GM19395 (cell line): Measurements from ENCODE around the gene GARS1.
"Not testable (repeated sequence)": the region's sequence is repeated elsewhere in the genome, so short reads cannot be mapped to it uniquely, and the experiment has no call there.

Source experiments
- ATAC-seq: cut with Tn5 transposase; IDR thresholded peaks from one replicate; pipeline ENCODE4 v1.9.1; 2021; ENCODE audit warnings: mild to moderate bottlenecking, moderate library complexity; ENCODE audit not compliant: unreplicated experiment

The GARS1 gene

GRCh38 chr7:30618080-30618676, 23.5 kb downstream of the GARS1 start:
- no peak for ATAC-seq

DNA sequence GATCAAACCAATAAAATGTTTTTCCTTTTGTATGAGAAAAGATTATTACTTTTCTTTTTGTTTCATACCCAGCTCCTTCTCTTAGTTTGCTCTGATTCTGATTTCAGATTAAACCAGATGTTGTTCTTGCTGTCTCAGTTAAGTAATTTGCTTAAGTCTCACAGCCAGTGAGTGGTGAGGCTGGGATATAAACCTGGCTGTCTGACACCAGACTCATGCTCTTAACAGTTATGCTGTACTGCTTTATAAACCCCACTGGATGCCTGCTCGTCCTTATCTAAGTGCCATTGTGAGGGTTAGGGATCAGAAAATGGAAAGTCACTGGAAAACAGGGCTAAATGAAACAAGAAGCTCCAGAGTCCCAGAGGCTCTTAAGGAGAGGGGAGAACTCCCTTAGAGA, 24.3 kb downstream of the GARS1 start:
- no peak for ATAC-seq

DNA sequence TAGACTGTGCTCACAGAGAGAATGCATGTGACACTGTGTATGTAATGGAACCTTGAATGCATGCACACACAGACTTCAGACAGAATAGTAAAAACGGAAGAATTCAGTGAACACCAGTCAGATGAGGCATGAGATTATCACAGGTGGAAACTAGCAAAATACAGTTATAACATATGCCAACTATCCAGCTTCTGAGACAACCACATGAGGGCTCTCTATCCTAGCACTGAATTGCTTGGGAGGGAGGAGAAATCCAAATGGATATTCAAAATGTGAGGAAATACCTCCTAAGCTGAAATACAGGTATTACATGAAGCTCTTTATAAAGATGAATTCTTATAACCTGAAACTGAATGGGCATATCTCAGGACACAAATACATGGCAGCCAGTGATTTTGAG, 30.6 kb downstream of the GARS1 start:
- ATAC-seq: no peak

GRCh38 chr7:30627026-30627425, 32.3 kb downstream of the GARS1 start:
- ATAC-seq: no peak

- peak; percentile 68 for ATAC-seq
These were observed 36.3 kb downstream of the GARS1 start for GRCh38 chr7:30630986-30631385.

- no peak for ATAC-seq
These were observed 38.5 kb downstream of the GARS1 start for GRCh38 chr7:30633223-30633622.

DNA sequence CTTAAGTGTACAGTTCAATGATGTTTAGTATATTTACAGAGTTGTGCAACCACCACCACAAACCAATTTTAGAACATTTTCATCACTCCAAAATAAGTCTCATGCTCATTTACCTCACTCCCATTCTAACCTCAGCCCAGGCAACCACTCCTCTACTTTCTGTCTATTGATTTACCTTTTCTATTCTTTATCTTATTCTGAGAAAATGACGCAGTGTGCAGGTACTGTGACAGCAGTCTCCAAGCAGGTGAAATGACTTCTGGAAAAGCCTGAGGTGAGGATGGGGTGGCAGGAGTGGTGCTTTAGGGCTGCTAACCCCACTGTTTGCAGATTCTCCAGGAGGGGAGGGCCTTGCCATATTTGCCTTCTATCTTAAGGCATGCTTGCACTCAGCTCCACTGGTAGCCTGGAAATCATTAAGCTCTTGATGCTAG, 39.5 kb downstream of the GARS1 start:
- no peak for ATAC-seq

GRCh38 chr7:30634634-30635201, 40.0 kb downstream of the GARS1 start:
- no peak for ATAC-seq

GRCh38 chr7:30635798-30636197, 41.1 kb downstream of the GARS1 start:
- ATAC-seq: no peak

DNA sequence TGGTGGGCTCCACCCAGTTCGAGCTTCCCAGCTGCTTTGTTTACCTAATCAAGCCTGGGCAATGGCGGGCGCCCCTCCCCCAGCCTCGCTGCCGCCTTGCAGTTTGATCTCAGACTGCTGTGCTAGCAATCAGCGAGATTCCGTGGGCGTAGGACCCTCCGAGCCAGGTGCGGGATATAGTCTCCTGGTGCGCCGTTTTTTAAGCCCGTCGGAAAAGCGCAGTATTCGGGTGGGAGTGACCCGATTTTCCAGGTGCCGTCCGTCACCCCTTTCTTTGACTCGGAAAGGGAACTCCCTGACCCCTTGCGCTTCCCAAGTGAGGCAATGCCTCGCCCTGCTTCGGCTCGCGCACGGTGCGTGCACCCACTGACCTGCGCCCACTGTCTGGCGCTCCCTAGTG, 47.6 kb downstream of the GARS1 start:
- ATAC-seq: not testable (repeated sequence)

GRCh38 chr7:30642789-30643188, 48.1 kb downstream of the GARS1 start:
- ATAC-seq: no peak

GRCh38 chr7:30644286-30644955, 49.7 kb downstream of the GARS1 start:
- no peak for ATAC-seq

DNA sequence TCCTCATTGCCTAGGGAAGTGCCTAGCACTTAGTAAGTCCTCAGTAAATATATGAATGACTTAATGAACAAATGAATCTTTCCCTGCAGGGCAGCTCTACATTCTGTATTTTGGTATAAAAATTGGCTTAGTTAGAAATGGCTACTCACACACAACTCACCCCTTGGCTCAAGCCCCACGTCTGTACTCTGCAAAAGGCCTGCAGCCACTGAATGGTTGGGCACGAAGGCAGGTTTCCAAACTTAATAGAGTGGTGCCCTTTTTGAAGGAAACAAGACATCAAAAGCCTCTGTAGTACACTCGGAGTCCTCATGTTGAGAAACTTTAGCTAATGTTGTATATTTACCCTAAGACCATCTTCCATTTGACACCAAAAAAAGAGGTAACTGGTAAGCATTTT, 51.0 kb downstream of the GARS1 start:
- no peak for ATAC-seq

DNA sequence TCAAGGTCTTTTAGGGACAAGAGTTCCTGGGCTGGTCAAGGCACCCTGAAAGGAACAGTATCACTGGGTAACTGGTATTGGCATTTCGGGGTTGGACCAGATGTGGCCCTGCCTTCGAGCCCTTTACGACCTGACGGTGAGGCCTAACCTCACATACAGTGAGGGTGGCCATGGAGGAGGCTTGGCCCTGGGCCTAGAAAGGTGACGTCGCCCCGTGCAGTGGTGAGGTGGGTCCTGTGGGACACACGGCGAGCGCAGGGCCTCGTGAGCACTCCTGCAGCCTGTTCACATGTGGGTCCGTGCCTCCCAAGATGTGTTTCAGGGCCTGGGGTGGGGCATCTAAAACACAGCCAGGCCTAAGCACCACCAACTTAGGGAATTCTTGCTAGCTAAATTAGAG, 51.5 kb downstream of the GARS1 start:
- no peak for ATAC-seq

- no peak for ATAC-seq
These were observed 53.1 kb downstream of the GARS1 start for GRCh38 chr7:30647589-30648364.

- no peak for ATAC-seq
These were observed 54.3 kb downstream of the GARS1 start for GRCh38 chr7:30648744-30649540.

GRCh38 chr7:30649717-30650420, 55.2 kb downstream of the GARS1 start:
- no peak for ATAC-seq

DNA sequence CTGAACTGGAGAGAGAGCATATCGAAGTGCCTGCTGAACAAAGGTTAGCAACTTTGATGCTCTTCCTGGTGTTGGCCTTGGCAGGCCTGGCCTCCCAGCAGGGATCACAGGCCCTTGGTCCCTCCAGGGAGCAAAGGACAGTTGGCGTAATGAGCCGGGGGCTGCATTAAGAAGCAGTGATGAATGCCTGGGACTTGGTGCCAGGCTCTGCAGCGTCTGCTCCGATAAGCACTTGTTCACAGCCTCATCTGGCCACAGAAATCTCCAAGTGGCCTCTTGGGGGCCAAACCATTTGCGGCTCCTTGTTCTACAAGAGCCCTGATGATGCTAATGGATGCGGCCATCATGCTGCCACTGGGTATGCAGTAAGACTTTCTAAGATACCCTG, 55.7 kb downstream of the GARS1 start:
- no peak for ATAC-seq

GRCh38 chr7:30652132-30652531, 57.5 kb downstream of the GARS1 start:
- ATAC-seq: no peak
